Measurements from ENCODE around the gene AMER2.

The AMER2 gene

GRCh38 chr13:25192936-25193335 lies 20.8 kb upstream of the AMER2 start:
- no peak for TF ChIP-seq EP300 (IDR thresholded peaks at IDR 0.05; ENCODE audit: borderline replicate concordance)
- TF ChIP-seq EGR1 (IDR thresholded peaks at IDR 0.05): no peak
- TF ChIP-seq TAF1 (IDR thresholded peaks at IDR 0.05; ENCODE audit: low read depth): no peak
- TF ChIP-seq TCF12 (IDR thresholded peaks at IDR 0.05; ENCODE audit: low read depth): no peak
- no peak for TF ChIP-seq NFIC (IDR thresholded peaks at IDR 0.05)
- no peak for TF ChIP-seq ZBTB7A (IDR thresholded peaks at IDR 0.05; ENCODE audit: low read depth)
- TF ChIP-seq CREB1 (IDR thresholded peaks at IDR 0.05; ENCODE audit: low read depth): no peak
- no peak for TF ChIP-seq RAD21 (IDR thresholded peaks at IDR 0.05; ENCODE audit: low read depth)
- no peak for TF ChIP-seq FOXM1 (IDR thresholded peaks at IDR 0.05; ENCODE audit: borderline replicate concordance, low read depth)
- TF ChIP-seq USF1 (IDR thresholded peaks at IDR 0.05): no peak
- no peak for TF ChIP-seq YY1 (IDR thresholded peaks at IDR 0.05; ENCODE audit: low read depth)
- no peak for TF ChIP-seq TEAD4 (IDR thresholded peaks at IDR 0.05)

GRCh38 chr13:25192489-25192888 lies 20.4 kb upstream of the AMER2 start:
- no peak for TF ChIP-seq RAD21 (IDR thresholded peaks at IDR 0.05; ENCODE audit: low read depth)
- TF ChIP-seq TCF12 (IDR thresholded peaks at IDR 0.05; ENCODE audit: low read depth): no peak
- TF ChIP-seq ZBTB7A (IDR thresholded peaks at IDR 0.05; ENCODE audit: low read depth): no peak
- no peak for TF ChIP-seq CREB1 (IDR thresholded peaks at IDR 0.05; ENCODE audit: low read depth)
- TF ChIP-seq, protein P1, sequence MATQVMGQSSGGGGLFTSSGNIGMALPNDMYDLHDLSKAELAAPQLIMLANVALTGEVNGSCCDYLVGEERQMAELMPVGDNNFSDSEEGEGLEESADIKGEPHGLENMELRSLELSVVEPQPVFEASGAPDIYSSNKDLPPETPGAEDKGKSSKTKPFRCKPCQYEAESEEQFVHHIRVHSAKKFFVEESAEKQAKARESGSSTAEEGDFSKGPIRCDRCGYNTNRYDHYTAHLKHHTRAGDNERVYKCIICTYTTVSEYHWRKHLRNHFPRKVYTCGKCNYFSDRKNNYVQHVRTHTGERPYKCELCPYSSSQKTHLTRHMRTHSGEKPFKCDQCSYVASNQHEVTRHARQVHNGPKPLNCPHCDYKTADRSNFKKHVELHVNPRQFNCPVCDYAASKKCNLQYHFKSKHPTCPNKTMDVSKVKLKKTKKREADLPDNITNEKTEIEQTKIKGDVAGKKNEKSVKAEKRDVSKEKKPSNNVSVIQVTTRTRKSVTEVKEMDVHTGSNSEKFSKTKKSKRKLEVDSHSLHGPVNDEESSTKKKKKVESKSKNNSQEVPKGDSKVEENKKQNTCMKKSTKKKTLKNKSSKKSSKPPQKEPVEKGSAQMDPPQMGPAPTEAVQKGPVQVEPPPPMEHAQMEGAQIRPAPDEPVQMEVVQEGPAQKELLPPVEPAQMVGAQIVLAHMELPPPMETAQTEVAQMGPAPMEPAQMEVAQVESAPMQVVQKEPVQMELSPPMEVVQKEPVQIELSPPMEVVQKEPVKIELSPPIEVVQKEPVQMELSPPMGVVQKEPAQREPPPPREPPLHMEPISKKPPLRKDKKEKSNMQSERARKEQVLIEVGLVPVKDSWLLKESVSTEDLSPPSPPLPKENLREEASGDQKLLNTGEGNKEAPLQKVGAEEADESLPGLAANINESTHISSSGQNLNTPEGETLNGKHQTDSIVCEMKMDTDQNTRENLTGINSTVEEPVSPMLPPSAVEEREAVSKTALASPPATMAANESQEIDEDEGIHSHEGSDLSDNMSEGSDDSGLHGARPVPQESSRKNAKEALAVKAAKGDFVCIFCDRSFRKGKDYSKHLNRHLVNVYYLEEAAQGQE (IDR thresholded peaks at IDR 0.05; ENCODE audit: low read depth): no peak
- no peak for TF ChIP-seq FOXM1 (IDR thresholded peaks at IDR 0.05; ENCODE audit: borderline replicate concordance, low read depth)

DNA sequence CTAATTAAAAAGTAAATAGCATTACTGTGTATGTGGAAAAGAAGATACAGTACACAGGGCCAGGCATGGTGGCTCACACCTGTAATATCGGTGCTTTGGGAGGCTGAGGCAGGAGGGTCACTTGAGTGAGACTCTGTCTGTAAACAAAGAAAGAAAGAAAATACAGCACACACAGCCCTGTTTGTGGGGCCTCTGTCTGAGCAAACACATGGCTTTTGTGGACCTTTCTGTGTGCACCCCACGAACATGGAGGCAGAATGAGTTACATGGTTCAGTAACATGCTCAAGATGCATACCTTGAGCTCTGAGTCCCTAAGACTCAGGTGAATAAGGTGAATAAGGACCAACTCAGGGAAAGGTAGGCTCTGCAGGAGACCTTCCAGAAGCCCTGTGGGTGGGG lies 20.0 kb upstream of the AMER2 start:
- TF ChIP-seq TEAD4 (IDR thresholded peaks at IDR 0.05) (no peak), EP300 (IDR thresholded peaks at IDR 0.05; ENCODE audit: borderline replicate concordance) (no peak), YY1 (IDR thresholded peaks at IDR 0.05; ENCODE audit: low read depth) (no peak), CEBPB (IDR thresholded peaks at IDR 0.05) (no peak), USF1 (IDR thresholded peaks at IDR 0.05) (no peak), NFIC (IDR thresholded peaks at IDR 0.05) (no peak), TCF12 (IDR thresholded peaks at IDR 0.05; ENCODE audit: low read depth) (no peak), RAD21 (IDR thresholded peaks at IDR 0.05; ENCODE audit: low read depth) (no peak), CREB1 (IDR thresholded peaks at IDR 0.05; ENCODE audit: low read depth) (no peak), EGR1 (IDR thresholded peaks at IDR 0.05) (no peak), ZBTB7A (IDR thresholded peaks at IDR 0.05; ENCODE audit: low read depth) (no peak), FOXM1 (IDR thresholded peaks at IDR 0.05; ENCODE audit: borderline replicate concordance, low read depth) (no peak)
- TF ChIP-seq, protein P2, sequence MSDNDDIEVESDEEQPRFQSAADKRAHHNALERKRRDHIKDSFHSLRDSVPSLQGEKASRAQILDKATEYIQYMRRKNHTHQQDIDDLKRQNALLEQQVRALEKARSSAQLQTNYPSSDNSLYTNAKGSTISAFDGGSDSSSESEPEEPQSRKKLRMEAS (IDR thresholded peaks at IDR 0.05): no peak
- TF ChIP-seq, protein P1 (IDR thresholded peaks at IDR 0.05; ENCODE audit: low read depth): no peak

DNA sequence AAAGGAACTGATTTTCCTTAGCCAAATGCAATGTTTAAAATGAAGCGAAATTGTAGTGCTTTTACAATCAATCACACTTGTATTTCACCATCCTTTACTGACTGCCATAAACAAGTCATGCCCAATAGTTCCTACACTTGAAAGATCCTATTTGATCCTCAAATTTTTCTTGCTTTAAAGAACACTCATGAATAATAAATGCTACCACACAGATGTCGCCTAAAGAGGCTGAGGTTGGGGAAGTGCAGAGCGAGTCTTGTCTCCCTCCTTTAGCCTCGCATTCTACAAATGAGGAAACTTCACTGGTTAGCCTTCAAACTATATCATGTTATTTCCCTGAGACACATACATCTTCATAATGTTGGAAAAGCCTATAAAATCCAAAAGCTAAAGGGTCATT lies 18.7 kb upstream of the AMER2 start:
- TF ChIP-seq USF1 (IDR thresholded peaks at IDR 0.05) (no peak), RAD21 (IDR thresholded peaks at IDR 0.05; ENCODE audit: low read depth) (no peak), ZBTB7A (IDR thresholded peaks at IDR 0.05; ENCODE audit: low read depth) (no peak), YY1 (IDR thresholded peaks at IDR 0.05; ENCODE audit: low read depth) (no peak), NFIC (IDR thresholded peaks at IDR 0.05) (no peak), TAF1 (IDR thresholded peaks at IDR 0.05; ENCODE audit: low read depth) (no peak), TEAD4 (IDR thresholded peaks at IDR 0.05) (no peak), CEBPB (IDR thresholded peaks at IDR 0.05) (no peak), CREB1 (IDR thresholded peaks at IDR 0.05; ENCODE audit: low read depth) (no peak), EP300 (IDR thresholded peaks at IDR 0.05; ENCODE audit: borderline replicate concordance) (no peak), TCF12 (IDR thresholded peaks at IDR 0.05; ENCODE audit: low read depth) (no peak)
- TF ChIP-seq, protein P1 (IDR thresholded peaks at IDR 0.05; ENCODE audit: low read depth): no peak
- TF ChIP-seq, protein P2 (IDR thresholded peaks at IDR 0.05): no peak

Measured in Ishikawa (cell line).